B cell (primary cell): ENCODE measurements around the gene ALDOB. TPM values are rescaled to one million over a fixed set of nuclear protein-coding genes. Genes with fewer than 3 reads are reported as not detected.

Experiments used
- ATAC-seq: fragments of 200-7000 bp; cut with Tn5 transposase; one replicate; pipeline ENCODE4 v1.10.0; 2021; ENCODE audit warnings: low read depth, mild to moderate bottlenecking, moderate number of reproducible peaks, moderate library complexity
- CTCF ChIA-PET: fragments of 350-600 bp; sonication (Branson Sonifier 250); formaldehyde crosslinking; loops from one replicate; lab custom pipeline; 2021; ENCODE audit warnings: antibody characterized with exemption, inconsistent platforms; lab: Charles Lee
- POLR2A ChIA-PET: fragments of 350-600 bp; sonication (Branson Sonifier 250); formaldehyde crosslinking; loops from one replicate; lab custom pipeline; 2021; ENCODE audit warnings: antibody characterized with exemption; lab: Charles Lee
- DNase-seq: peaks from one replicate; pipeline ENCODE4 v3.0.0; 2013
- H2AFZ ChIP-seq: 2 replicates; pipeline ENCODE4 v1.6.1; 2012; ENCODE audit warnings: mild to moderate bottlenecking, low read depth, low read length; ENCODE audit not compliant: insufficient read depth, poor library complexity, severe bottlenecking
- H3K27ac ChIP-seq, 2 donors: 1 replicate in 1 of 2; 2 replicates in 1 of 2; pipeline ENCODE4 v1.5.1; 2012 to 2013; ENCODE audit warnings: low read length in 2 of 2, mild to moderate bottlenecking in 2 of 2, moderate library complexity in 1 of 2
- H3K27me3 ChIP-seq, 4 experiments: fragments of 200-600 bp in 1 of 4; sonication (generic) in 1 of 4; replicated peaks in 1 of 4; 1 replicate in 2 of 4; 2 replicates in 2 of 4; pipeline versions ENCODE4 v1.6.1 to v1.7.0; 2013 to 2016; ENCODE audit warnings: low read length in 3 of 4, mild to moderate bottlenecking in 2 of 4, mixed read lengths in 1 of 4, moderate library complexity in 1 of 4; ENCODE audit not compliant: insufficient read depth in 4 of 4, control insufficient read depth in 3 of 4; ENCODE audit errors: control extremely low read depth in 1 of 4
- H3K36me3 ChIP-seq, 2 experiments: replicated peaks in 1 of 2; 1 replicate in 1 of 2; 2 replicates in 1 of 2; pipeline versions ENCODE4 v1.6.1 to v1.7.1; 2013; ENCODE audit warnings: low read length in 1 of 2; ENCODE audit not compliant: insufficient read depth in 2 of 2, control insufficient read depth in 1 of 2; ENCODE audit errors: control extremely low read depth in 1 of 2, extremely low read depth in 1 of 2
- H3K4me1 ChIP-seq, 2 donors: fragments of 200-600 bp in 1 of 2; sonication (generic) in 1 of 2; 1 replicate in 1 of 2; 2 replicates in 1 of 2; pipeline versions ENCODE4 v1.5.1 to v1.6.1; 2013 to 2017; ENCODE audit warnings: low read length in 2 of 2; ENCODE audit not compliant: control insufficient read depth in 2 of 2, insufficient read depth in 2 of 2
- H3K4me2 ChIP-seq: replicated peaks from 2 replicates; pipeline ENCODE3; 2012; ENCODE audit warnings: mild to moderate bottlenecking, low read depth, low read length; ENCODE audit not compliant: poor library complexity, severe bottlenecking
- H3K4me3 ChIP-seq, 5 experiments: fragments of 200-600 bp in 1 of 5; sonication (generic) in 1 of 5; 1 replicate in 3 of 5; 2 replicates in 2 of 5; pipeline versions ENCODE4 v1.5.1 to v1.7.0; 2011 to 2016; ENCODE audit warnings: low read length in 4 of 5, mild to moderate bottlenecking in 4 of 5, low read depth in 2 of 5, control low read depth in 1 of 5, moderate library complexity in 1 of 5; ENCODE audit not compliant: insufficient read depth in 1 of 5; ENCODE audit errors: control extremely low read depth in 1 of 5, extremely low read depth in 1 of 5
- H3K79me2 ChIP-seq: fragments of 200-600 bp; sonication (generic); one replicate; pipeline ENCODE4 v1.6.0; 2016; ENCODE audit warnings: low read length; ENCODE audit not compliant: control insufficient read depth, insufficient read depth
- H3K9ac ChIP-seq: fragments of 200-600 bp; sonication (generic); 2 replicates; pipeline ENCODE4 v1.6.1; 2017; ENCODE audit warnings: mild to moderate bottlenecking, low read length, moderate library complexity
- H3K9me3 ChIP-seq, 3 donors: one replicate each; pipeline versions ENCODE4 v1.6.1 to v1.7.1; 2013; ENCODE audit warnings: low read length in 2 of 3; ENCODE audit not compliant: control insufficient read depth in 2 of 3, insufficient read depth in 1 of 3; ENCODE audit errors: control extremely low read depth in 1 of 3
- H4K20me1 ChIP-seq: 2 replicates; pipeline ENCODE4 v1.6.0; 2012; ENCODE audit warnings: mild to moderate bottlenecking, low read length; ENCODE audit not compliant: insufficient read depth, control insufficient read depth, poor library complexity, severe bottlenecking
- H3K27ac Mint-ChIP-seq: one replicate; pipeline ENCODE4 v1.8.0; 2021; ENCODE audit warnings: mixed read lengths
- H3K27me3 Mint-ChIP-seq: one replicate; pipeline ENCODE4 v1.8.0; 2021; ENCODE audit warnings: mixed read lengths
- H3K4me1 Mint-ChIP-seq: one replicate; pipeline ENCODE4 v1.8.0; 2021; ENCODE audit warnings: mixed read lengths
- H3K4me3 Mint-ChIP-seq: one replicate; pipeline ENCODE4 v1.8.0; 2021; ENCODE audit warnings: mixed read lengths
- H3K9me3 Mint-ChIP-seq: one replicate; pipeline ENCODE4 v1.8.0; 2022; ENCODE audit warnings: mixed read lengths; ENCODE audit not compliant: insufficient read depth
- EZH2 ChIP-seq: IDR thresholded peaks from 2 replicates; pipeline ENCODE4 v1.6.1; 2012; ENCODE audit warnings: borderline replicate concordance, low read depth, mild to moderate bottlenecking, moderate library complexity, low read length; ENCODE audit not compliant: insufficient read depth, poor library complexity, severe bottlenecking
- WGBS: methylation state at CpG from one replicate; pipeline ENCODE4 v1.1.5; 2013; ENCODE audit warnings: missing lambda C conversion rate; ENCODE audit not compliant: insufficient coverage; 5-methylcytosine and 5-hydroxymethylcytosine counted together
- intact Hi-C: fragments of 100-400 bp; cut with micrococcal nuclease; formaldehyde crosslinking; loops from one replicate; pipeline ENCODE4 v1.10.0; 2022
- polyA plus RNA-seq: library from polyadenylated mRNA; depleted of rRNA; stranded (reverse); fragments of >200 nt; gene quantifications from 2 replicates; pipeline ENCODE4 v1.2.3, GENCODE V29; 2012
- total RNA-seq, 2 donors: library from RNA; stranded (reverse); fragments of 120-200 nt in 1 of 2; gene quantifications; 1 replicate in 1 of 2; 2 replicates in 1 of 2; pipeline versions ENCODE4 v1.2.3 to v1.2.4, GENCODE V29; 2013 to 2022
- TF ChIP-seq, protein P1 (sequence below): fragments of 200-600 bp; IDR thresholded peaks from one replicate; pipeline ENCODE4 v1.8.0; 2022; ENCODE audit warnings: antibody characterized with exemption, mild to moderate bottlenecking

ALDOB gene
- total and polyA plus RNA-seq, 2 donors (not counting 1 experiment from before 2014, with no cell fraction given) = not detected

- Mint-ChIP-seq H3K4me3 (no peak overlapping the region), H3K4me1 (no peaks in the 10 kb centered on the region), H3K27ac (no peak overlapping the region), H3K27me3 (peaks cover 39% of the 10 kb centered on the region), H3K9me3 (peaks cover 3% of the 10 kb centered on the region)
- Histone ChIP-seq H3K4me2 (no peak overlapping the region), H3K27me3 (peaks cover 0 to 3% (median 0%) of the 10 kb centered on the region in 4 experiments), H4K20me1 (no peaks in the 10 kb centered on the region), H2AFZ (no peak overlapping the region), H3K36me3 (no peaks in the 10 kb centered on the region), H3K4me1 (no peaks in the 10 kb centered on the region), H3K9me3 (peaks cover 0 to 9% (median 0%) of the 10 kb centered on the region in 3 donors), H3K9ac (no peak overlapping the region), H3K27ac (no peak overlapping the region), H3K79me2 (no peaks in the 10 kb centered on the region), H3K4me3 (no peak overlapping the region)
- 100% methylated on average over 1 of the region's 2 CpGs for WGBS
- intact Hi-C loops = no loop called here
- DNase-seq (no peak), ATAC-seq (no peak)
- no peak for TF ChIP-seq EZH2
- TF ChIP-seq, protein P1, sequence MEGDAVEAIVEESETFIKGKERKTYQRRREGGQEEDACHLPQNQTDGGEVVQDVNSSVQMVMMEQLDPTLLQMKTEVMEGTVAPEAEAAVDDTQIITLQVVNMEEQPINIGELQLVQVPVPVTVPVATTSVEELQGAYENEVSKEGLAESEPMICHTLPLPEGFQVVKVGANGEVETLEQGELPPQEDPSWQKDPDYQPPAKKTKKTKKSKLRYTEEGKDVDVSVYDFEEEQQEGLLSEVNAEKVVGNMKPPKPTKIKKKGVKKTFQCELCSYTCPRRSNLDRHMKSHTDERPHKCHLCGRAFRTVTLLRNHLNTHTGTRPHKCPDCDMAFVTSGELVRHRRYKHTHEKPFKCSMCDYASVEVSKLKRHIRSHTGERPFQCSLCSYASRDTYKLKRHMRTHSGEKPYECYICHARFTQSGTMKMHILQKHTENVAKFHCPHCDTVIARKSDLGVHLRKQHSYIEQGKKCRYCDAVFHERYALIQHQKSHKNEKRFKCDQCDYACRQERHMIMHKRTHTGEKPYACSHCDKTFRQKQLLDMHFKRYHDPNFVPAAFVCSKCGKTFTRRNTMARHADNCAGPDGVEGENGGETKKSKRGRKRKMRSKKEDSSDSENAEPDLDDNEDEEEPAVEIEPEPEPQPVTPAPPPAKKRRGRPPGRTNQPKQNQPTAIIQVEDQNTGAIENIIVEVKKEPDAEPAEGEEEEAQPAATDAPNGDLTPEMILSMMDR = no peak
- ChIA-PET CTCF (interaction anchor here (1.6 kb wide), 1 partner anchor 74 kb away, joined by 5 read pairs; no protein-coding TSS in a partner anchor), POLR2A (no interaction called here)
These were observed 20.2 kb upstream of the ALDOB start for GRCh38 chr9:101455656-101456240.

- TF ChIP-seq, protein P1 = no peak
- no peak for TF ChIP-seq EZH2
- Histone ChIP-seq H3K27ac (no peak overlapping the region), H3K27me3 (peaks cover 0 to 11% (median 4%) of the 10 kb centered on the region in 4 experiments), H3K4me1 (peaks cover 5 to 6% of the 10 kb centered on the region in 2 donors), H4K20me1 (no peaks in the 10 kb centered on the region), H2AFZ (no peak overlapping the region), H3K9me3 (peaks cover 0 to 13% (median 0%) of the 10 kb centered on the region in 3 donors), H3K79me2 (no peaks in the 10 kb centered on the region), H3K4me2 (no peak overlapping the region), H3K9ac (no peak overlapping the region), H3K4me3 (no peak overlapping the region), H3K36me3 (no peaks in the 10 kb centered on the region)
- POLR2A ChIA-PET = no interaction called here
- intact Hi-C loops = no loop called here
- ATAC-seq (no peak), DNase-seq (no peak)
- H3K9me3 Mint-ChIP-seq = peaks cover 3% of the 10 kb centered on the region
- peaks cover 42% of the 10 kb centered on the region for H3K27me3 Mint-ChIP-seq
- no peak overlapping the region for H3K27ac Mint-ChIP-seq
- CTCF ChIA-PET = interaction anchor here (1.0 kb wide), 1 partner anchor 14 kb away, joined by 3 read pairs; no protein-coding TSS in a partner anchor
- H3K4me3 Mint-ChIP-seq = no peak overlapping the region
- no CpG with 5 or more reads among the region's 4 CpGs for WGBS
- H3K4me1 Mint-ChIP-seq = peaks cover 7% of the 10 kb centered on the region
These were observed 18.4 kb upstream of the ALDOB start for GRCh38 chr9:101453776-101454570.
